A549 (cell line): ENCODE results near the gene PLXNB2. TPM values are rescaled to one million over a fixed set of nuclear protein-coding genes. Genes with fewer than 3 reads are reported as not detected.

Experiments
- ATAC-seq, 2 experiments: fragments of 200-7000 bp in 1 of 2; fragments of >200 bp in 1 of 2; cut with Nextera tagmentation in 1 of 2; cut with Tn5 transposase in 1 of 2; 3 replicates each; pipeline versions ENCODE4 v1.8.0 to v1.9.1; 2018 to 2020; ENCODE audit warnings: mild to moderate bottlenecking in 1 of 2, moderate library complexity in 1 of 2
- CTCF ChIA-PET: fragments of 300-600 bp; sonication (Branson Sonifier 250); formaldehyde crosslinking; extraction: SDS; loops from one replicate; lab custom pipeline; 2021; ENCODE audit warnings: antibody characterized with exemption, inconsistent platforms; lab: Yijun Ruan, JAX
- POLR2A ChIA-PET: fragments of 350-600 bp; formaldehyde crosslinking; extraction: SDS; loops from one replicate; lab custom pipeline; 2021; ENCODE audit warnings: antibody characterized with exemption, inconsistent platforms; lab: Yijun Ruan, JAX
- DNase-seq, 2 experiments: peaks; one replicate each; pipeline versions ENCODE4 v3.0.0 to v3.0.0-alpha.2; 2011 to 2016; ENCODE audit warnings: low read depth in 1 of 2, low spot score in 1 of 2
- FAIRE-seq: peaks from 2 replicates; lab custom pipeline; 2011; peaks lifted over from hg19 to GRCh38; lab: Jason Lieb, UNC
- H3K27ac ChIP-seq, 2 experiments: fragments of >200 bp; sonication (Bioruptor Twin); formaldehyde crosslinking; 3 replicates each; pipeline ENCODE4 v1.5.1; 2016 to 2017
- H3K4me1 ChIP-seq: fragments of >200 bp; sonication (Bioruptor Twin); formaldehyde crosslinking; 3 replicates; pipeline ENCODE4 v1.6.1; 2016
- H3K4me2 ChIP-seq: fragments of >200 bp; sonication (Bioruptor Twin); formaldehyde crosslinking; 3 replicates; pipeline ENCODE4 v1.6.1; 2016
- H3K4me3 ChIP-seq: fragments of >200 bp; sonication (Bioruptor Twin); formaldehyde crosslinking; 3 replicates; pipeline ENCODE4 v1.5.1; 2016
- H3K9me3 ChIP-seq: fragments of >200 bp; sonication (Bioruptor Twin); formaldehyde crosslinking; 3 replicates; pipeline ENCODE4 v1.6.1; 2016
- BHLHE40 ChIP-seq: IDR thresholded peaks from 2 replicates; pipeline ENCODE4 v1.6.1; 2012; ENCODE audit warnings: low read depth, low read length, inconsistent platforms
- CBX2 ChIP-seq: fragments of 200-600 bp; sonication (generic); IDR thresholded peaks from 2 replicates; pipeline ENCODE4 v1.6.1; 2016; ENCODE audit warnings: low read depth, mild to moderate bottlenecking, borderline replicate concordance
- CHD2 ChIP-seq: fragments of 150-350 bp; IDR thresholded peaks from 2 replicates; pipeline ENCODE4 v1.6.1; 2014; ENCODE audit warnings: low read length; ENCODE audit not compliant: partially characterized antibody
- CHD4 ChIP-seq: fragments of 200-600 bp; sonication (generic); IDR thresholded peaks from 2 replicates; pipeline ENCODE4 v1.6.1; 2016; ENCODE audit warnings: antibody characterized with exemption, mild to moderate bottlenecking, borderline replicate concordance
- ELK1 ChIP-seq: fragments of 150-350 bp; IDR thresholded peaks from 2 replicates; pipeline ENCODE4 v1.6.1; 2014; ENCODE audit warnings: low read depth, mild to moderate bottlenecking, low read length
- FOSB ChIP-seq: fragments of 250-450 bp; sonication (Bioruptor Pico); IDR thresholded peaks from 2 replicates; pipeline ENCODE4 v1.5.0; 2020; ENCODE audit warnings: mild to moderate bottlenecking, moderate library complexity
- GATA3 ChIP-seq: IDR thresholded peaks from 2 replicates; pipeline ENCODE4 v1.6.1; 2012; ENCODE audit warnings: borderline replicate concordance
- HES2 ChIP-seq: fragments of >200 bp; sonication (Bioruptor Twin); formaldehyde crosslinking; IDR thresholded peaks from 2 replicates; pipeline ENCODE4 v1.6.1; 2016
- HEYL ChIP-seq: fragments of 250-450 bp; sonication (Bioruptor Pico); IDR thresholded peaks from 2 replicates; pipeline ENCODE4 v1.8.0; 2021; ENCODE audit warnings: mild to moderate bottlenecking, moderate library complexity
- JUNB ChIP-seq: fragments of >200 bp; sonication (Bioruptor Twin); formaldehyde crosslinking; IDR thresholded peaks from 2 replicates; pipeline ENCODE4 v1.6.1; 2016
- KDM1A ChIP-seq: fragments of 200-600 bp; sonication (generic); IDR thresholded peaks from 2 replicates; pipeline ENCODE4 v1.6.1; 2016; ENCODE audit warnings: low read depth, mild to moderate bottlenecking
- MAX ChIP-seq: IDR thresholded peaks from 2 replicates; pipeline ENCODE4 v1.6.1; 2012
- NPAS2 ChIP-seq: fragments of 250-450 bp; sonication (Bioruptor Pico); IDR thresholded peaks from 2 replicates; pipeline ENCODE4 v1.8.0; 2022; ENCODE audit warnings: mild to moderate bottlenecking, moderate library complexity, borderline replicate concordance
- NR3C1 ChIP-seq: fragments of >200 bp; sonication (Bioruptor Twin); formaldehyde crosslinking; IDR thresholded peaks from 3 replicates; pipeline ENCODE4 v1.6.1; 2017
- PBX3 ChIP-seq: IDR thresholded peaks from 2 replicates; pipeline ENCODE4 v1.6.1; 2012
- PHF8 ChIP-seq: fragments of 200-600 bp; sonication (generic); IDR thresholded peaks from 2 replicates; pipeline ENCODE4 v1.6.1; 2016; ENCODE audit warnings: low read depth, mild to moderate bottlenecking, antibody characterized with exemption, moderate library complexity, borderline replicate concordance
- RARB ChIP-seq: fragments of 250-450 bp; sonication (Bioruptor Pico); IDR thresholded peaks from 2 replicates; pipeline ENCODE4 v1.8.0; 2021; ENCODE audit warnings: mild to moderate bottlenecking, moderate library complexity
- RFX5 ChIP-seq: fragments of 450-650 bp; IDR thresholded peaks from 2 replicates; pipeline ENCODE4 v1.7.1; 2014; ENCODE audit warnings: antibody characterized with exemption, mild to moderate bottlenecking, moderate library complexity
- RNF2 ChIP-seq: fragments of 200-600 bp; sonication (generic); IDR thresholded peaks from 2 replicates; pipeline ENCODE4 v1.6.1; 2016; ENCODE audit warnings: low read depth, mild to moderate bottlenecking, antibody characterized with exemption, moderate library complexity, borderline replicate concordance
- SMC3 ChIP-seq: fragments of >200 bp; sonication (Bioruptor Twin); formaldehyde crosslinking; IDR thresholded peaks from 3 replicates; pipeline ENCODE4 v1.6.1; 2018; ENCODE audit warnings: inconsistent platforms
- SREBF2 ChIP-seq: fragments of 450-650 bp; IDR thresholded peaks from 2 replicates; pipeline ENCODE4 v1.6.1; 2014; ENCODE audit warnings: mild to moderate bottlenecking, moderate library complexity
- TFCP2L1 ChIP-seq: fragments of 250-450 bp; sonication (Bioruptor Pico); IDR thresholded peaks from 2 replicates; pipeline ENCODE4 v1.5.0; 2021; ENCODE audit warnings: mild to moderate bottlenecking
- USF2 ChIP-seq: fragments of 450-650 bp; IDR thresholded peaks from 2 replicates; pipeline ENCODE4 v1.6.1; 2014; ENCODE audit warnings: antibody characterized with exemption
- ZFP36 ChIP-seq: fragments of 450-650 bp; IDR thresholded peaks from 2 replicates; pipeline ENCODE4 v1.6.1; 2014; ENCODE audit warnings: borderline replicate concordance; ENCODE audit not compliant: partially characterized antibody
- WGBS: methylation state at CpG from one replicate; pipeline ENCODE4 v1.1.6; 2017; ENCODE audit errors: missing lambda C conversion rate; 5-methylcytosine and 5-hydroxymethylcytosine counted together
- polyA plus RNA-seq, 4 experiments: library from polyadenylated mRNA; depleted of rRNA in 3 of 4; stranded (reverse); fragments of >200 nt; fragmentation: RNase III in 1 of 4; extraction: RNeasy Plus Mini Kit Qiagen cat#74134 plus additional on column Dnase treatment in 1 of 4; gene quantifications; 2 replicates in 3 of 4; 3 replicates in 1 of 4; pipeline ENCODE4 v1.2.3, GENCODE V29; 2011 to 2017

The PLXNB2 gene
- polyA plus RNA-seq, 2 of the 4 experiments (the other 2 are of a cell fraction) = 24.6 to 64.4 TPM

DNA sequence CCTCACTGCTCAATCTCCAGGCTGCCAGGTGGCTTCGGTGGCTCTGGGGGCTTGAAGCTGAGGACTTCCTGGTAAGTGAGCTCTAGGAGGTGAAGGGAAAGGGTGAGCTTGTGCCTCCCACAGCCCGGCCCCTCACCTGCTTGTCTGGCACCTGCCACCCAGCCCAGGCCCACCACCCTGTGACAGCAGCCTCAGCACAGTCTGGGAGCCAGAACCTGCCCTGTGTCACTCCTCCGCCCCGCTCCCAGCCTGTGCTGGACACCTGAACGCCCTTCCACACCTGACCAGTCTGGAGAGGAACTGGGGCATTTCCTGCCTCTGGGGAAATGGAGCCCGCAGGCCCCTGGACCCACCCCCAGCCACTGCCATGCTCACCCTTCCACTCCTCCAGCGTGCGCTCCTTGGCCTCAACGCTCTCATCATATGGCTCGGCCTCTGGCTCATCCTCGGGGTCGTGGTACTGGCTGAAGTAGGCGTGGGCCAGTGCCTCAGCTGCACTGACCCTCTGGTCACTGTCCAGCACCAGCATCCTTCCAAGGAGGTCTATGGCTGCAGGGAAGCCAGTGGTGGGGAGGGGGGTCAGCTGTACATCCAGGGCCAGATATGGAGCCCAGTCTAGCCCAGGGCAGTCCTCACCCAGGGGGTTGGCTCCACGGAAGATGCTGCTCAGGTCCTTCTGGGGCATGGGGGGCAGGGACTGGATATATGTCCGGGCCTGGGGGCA lies 42.3 kb downstream of the PLXNB2 start:
- H3K4me2 ChIP-seq = no peak overlapping the region
- no peak overlapping the region for H3K4me3 ChIP-seq
- no peak for DNase-seq
- no peak for TF ChIP-seq NPAS2 (CRISPR knock-in tag)
- no peak for TF ChIP-seq SMC3
- no peak for TF ChIP-seq ZFP36
- no peak for TF ChIP-seq HES2
- no peak for TF ChIP-seq TFCP2L1 (CRISPR knock-in tag)
- TF ChIP-seq CBX2 = no peak
- TF ChIP-seq BHLHE40 = no peak
- TF ChIP-seq HEYL (CRISPR knock-in tag) = no peak
- TF ChIP-seq SREBF2 = no peak
- no peak for TF ChIP-seq NR3C1
- TF ChIP-seq USF2 = no peak
- no peak for TF ChIP-seq ELK1
- TF ChIP-seq RARB (CRISPR knock-in tag) = no peak
- no peak for TF ChIP-seq GATA3
- TF ChIP-seq KDM1A = no peak
- TF ChIP-seq PHF8 = no peak
- TF ChIP-seq RNF2 = no peak
- TF ChIP-seq CHD2 = no peak
- TF ChIP-seq PBX3 = no peak
- no peak for TF ChIP-seq FOSB (CRISPR knock-in tag)
- ChIA-PET CTCF (interaction anchor here (1.1 to 4.8 kb wide), 3 partner anchors 9 to 13 kb away, joined by 4 to 27 read pairs (median 4); partner anchors contain the start of gene HDAC10), POLR2A (no interaction called here)
- no peaks in the 10 kb centered on the region for H3K9me3 ChIP-seq
- FAIRE-seq = no peak
- 89% methylated on average over 10 of the region's 15 CpGs for WGBS
- no peak overlapping the region for H3K27ac ChIP-seq
- no peak for ATAC-seq
- H3K4me1 ChIP-seq = peaks cover 44% of the 10 kb centered on the region

- Histone ChIP-seq H3K4me2 (no peak overlapping the region), H3K9me3 (no peaks in the 10 kb centered on the region), H3K4me1 (peaks cover 40% of the 10 kb centered on the region), H3K4me3 (no peak overlapping the region), H3K27ac (no peak overlapping the region)
- WGBS = 92% methylated on average over 6 of the region's 15 CpGs
- ATAC-seq (no peak), DNase-seq (no peak), FAIRE-seq (no peak)
- TF ChIP-seq USF2 = no peak
- no peak for TF ChIP-seq GATA3
- no peak for TF ChIP-seq RFX5
- no peak for TF ChIP-seq PBX3
- no peak for TF ChIP-seq CHD4
- TF ChIP-seq MAX = no peak
- TF ChIP-seq JUNB = no peak
- no peak for TF ChIP-seq KDM1A
- no peak for TF ChIP-seq RNF2
- ChIA-PET CTCF (interaction anchor here (1.1 to 4.8 kb wide), 7 partner anchors 10 to 261 kb away, joined by 4 to 27 read pairs (median 4); partner anchors contain the start of genes HDAC10 and SCO2), POLR2A (no interaction called here)
Measured at GRCh38 chr22:50264104-50264745, 43.2 kb downstream of the PLXNB2 start.
